Kidney tubule cell (primary cell): ENCODE data around the gene OR1M1.

Source experiments
- DNase-seq: peaks from one replicate; pipeline ENCODE4 v3.0.0-alpha.2; 2018; ENCODE audit warnings: low spot score

Gene OR1M1

DNA sequence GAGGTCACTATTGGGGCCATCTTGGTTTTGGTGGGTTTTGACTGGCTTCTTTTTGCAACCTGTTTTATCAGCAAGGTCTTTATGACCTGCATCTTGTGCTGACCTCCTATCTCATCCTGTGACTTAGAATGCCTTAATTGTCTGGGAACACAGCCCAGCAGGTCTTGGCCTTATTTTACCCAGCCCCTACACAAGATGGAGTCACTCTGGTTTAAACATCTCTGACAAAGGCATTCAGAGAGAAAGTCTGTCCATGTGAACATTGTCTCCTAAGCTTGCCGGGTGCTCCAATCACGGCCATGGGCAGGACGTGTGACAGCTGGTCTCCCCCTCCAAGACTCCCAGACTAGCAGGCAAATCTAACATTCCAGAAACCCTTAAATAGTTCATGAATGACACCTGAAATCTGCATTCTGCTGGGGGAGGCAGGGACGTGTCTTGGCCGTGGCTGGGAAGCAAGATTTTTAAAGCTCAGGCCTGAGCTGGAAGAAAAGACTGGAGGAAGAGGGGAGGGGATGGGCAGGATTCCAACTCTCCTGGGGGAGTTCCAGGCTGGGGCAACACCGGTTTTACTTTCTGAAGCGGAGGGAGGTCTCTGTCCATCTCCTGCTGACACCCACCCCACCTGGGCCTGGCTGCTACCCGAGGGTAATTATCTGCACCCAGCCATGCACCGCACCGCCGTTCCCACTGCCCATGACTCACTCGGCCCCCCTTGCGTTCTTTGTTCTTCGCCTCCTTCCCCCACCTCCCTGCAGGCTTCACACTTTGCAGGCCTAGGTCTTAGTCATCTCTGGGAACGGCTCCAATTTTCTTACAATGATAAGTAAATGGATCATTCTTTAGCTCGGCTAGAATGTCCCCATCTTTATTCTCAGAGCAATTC is 11.6 kb upstream of the OR1M1 start:
- peak; percentile 100 for DNase-seq

DNA sequence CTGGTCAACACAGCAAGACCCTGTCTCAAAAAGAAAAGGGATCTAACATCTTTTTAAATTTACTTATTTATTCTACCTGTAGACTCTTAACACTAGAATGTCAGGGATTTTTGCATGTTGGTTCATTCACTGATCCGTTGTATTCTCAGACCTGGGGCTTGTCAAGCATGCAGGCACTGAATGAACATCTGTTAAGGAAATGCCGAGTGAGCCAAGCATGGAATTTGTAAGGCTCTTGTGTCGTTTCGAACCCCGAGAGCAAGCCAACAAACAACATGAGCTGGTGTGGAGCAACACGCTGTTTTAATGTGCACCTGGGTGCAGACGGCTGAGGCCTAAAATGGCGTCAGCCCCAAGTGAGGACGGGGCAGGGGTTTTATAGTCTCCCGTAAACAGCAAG is 10.0 kb upstream of the OR1M1 start:
- peak; percentile 42 for DNase-seq

DNA sequence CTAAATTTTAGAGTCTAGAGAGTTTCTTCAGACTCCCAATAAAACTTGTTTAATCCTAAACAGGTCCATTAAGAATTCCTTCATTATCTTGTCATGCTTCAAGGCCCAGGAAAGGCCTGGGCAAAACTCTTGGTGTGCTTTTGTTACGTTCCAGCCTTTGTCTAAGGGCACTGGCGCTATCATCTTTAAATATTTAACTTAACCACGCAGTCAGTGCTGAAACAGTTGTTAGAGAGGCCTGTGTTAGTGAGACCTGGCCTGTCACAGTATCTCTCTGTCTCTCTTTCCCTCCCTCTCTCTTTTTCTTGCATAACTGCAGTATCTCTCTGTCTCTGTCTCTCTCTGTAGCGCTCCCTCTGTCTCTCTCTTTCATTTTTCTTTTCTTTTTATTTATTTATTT is 8.2 kb upstream of the OR1M1 start:
- peak; percentile 59 for DNase-seq

DNA sequence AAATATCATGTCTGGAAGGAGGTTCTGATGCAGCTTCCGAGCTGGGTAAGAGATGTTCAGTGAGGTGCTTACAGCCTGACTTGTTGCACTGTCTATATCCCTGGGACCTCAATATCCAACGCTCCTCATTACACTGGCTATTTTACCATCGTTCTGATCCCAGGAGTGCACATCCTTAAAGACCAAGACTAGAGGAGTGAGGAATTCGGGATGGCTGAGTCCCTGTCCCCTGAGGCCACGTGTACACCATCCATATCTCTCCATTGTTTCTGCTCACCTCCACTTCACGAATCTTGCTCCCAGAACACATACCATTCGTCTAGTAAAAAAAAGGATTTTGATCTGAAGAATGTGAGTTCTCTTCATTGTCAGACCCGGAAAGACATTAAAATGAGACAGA is 20.5 kb downstream of the OR1M1 start, which contains the start of gene OR7G2:
Gene OR7G2 (minus strand): TSS at position 101 of the 400 bp plus-strand sequence. CDS start 4,232 bp downstream, outside the sequence.
- no peak for DNase-seq

DNA sequence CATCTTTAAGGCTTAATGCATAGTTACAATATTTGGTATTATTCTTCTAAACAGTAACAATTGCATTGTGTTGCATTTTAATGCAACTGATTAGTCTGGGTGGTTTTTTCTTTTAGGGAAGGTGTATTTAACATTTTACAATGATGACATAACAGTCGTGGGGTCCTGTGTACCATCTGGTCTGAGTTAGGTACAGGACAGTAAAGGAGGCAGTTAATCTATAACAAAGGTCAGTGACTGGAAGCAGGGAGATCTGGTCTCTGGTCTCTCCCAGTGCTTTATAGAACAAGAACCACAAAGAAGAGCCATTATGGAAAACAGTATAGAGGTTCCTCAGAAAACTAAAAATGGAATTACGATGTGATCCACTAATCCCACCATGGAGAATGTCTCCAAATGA is 23.1 kb downstream of the OR1M1 start:
- DNase-seq: no peak

DNA sequence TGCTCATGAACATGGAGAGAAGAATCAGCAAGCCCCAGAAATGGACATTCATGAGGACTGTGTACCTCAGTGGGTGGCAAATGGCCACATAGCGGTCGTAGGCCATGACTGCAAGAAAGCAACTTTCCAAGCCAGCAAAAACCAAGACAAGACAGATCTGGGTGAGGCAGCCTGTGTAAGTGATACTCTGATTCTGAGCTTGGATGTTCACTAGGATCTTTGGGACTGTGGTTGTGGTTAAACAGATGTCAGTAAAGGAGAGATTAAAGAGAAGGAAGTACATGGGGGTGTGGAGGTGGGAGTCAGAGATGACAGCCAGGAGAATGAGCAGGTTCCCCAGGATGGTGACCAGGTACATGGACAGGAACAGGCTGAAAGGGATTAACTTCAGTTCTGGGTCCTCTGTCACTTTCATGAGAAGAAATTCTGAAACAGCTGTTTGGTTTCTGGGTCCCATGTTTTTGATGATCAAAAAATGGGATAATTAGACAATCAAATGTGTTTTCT is 28.5 kb downstream of the OR1M1 start, which contains the start of gene OR7G1:
Gene OR7G1 (minus strand): TSS at position 457 of the 507 bp plus-strand sequence. CDS start 0 bp downstream, at position 457.
- DNase-seq: no peak

DNA sequence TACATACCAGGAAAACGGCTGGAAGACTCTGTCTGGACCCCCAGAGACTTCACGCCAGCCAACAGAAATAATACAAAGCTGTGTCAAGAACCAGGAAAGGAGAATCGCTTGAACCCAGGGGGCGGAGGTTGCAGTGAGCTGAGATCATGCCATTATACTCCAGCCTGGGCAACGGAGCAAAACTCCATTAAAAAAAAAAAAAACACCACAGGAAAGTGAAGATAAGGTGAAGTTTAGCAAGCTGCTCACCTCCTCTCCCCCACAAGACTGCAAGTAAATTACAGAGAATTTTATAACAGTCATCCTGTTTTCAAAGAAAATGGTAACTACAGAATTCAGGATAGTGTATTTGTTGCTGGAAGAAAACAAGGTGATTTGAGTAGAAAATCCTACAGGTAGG is 29.7 kb downstream of the OR1M1 start:
- no peak for DNase-seq

DNA sequence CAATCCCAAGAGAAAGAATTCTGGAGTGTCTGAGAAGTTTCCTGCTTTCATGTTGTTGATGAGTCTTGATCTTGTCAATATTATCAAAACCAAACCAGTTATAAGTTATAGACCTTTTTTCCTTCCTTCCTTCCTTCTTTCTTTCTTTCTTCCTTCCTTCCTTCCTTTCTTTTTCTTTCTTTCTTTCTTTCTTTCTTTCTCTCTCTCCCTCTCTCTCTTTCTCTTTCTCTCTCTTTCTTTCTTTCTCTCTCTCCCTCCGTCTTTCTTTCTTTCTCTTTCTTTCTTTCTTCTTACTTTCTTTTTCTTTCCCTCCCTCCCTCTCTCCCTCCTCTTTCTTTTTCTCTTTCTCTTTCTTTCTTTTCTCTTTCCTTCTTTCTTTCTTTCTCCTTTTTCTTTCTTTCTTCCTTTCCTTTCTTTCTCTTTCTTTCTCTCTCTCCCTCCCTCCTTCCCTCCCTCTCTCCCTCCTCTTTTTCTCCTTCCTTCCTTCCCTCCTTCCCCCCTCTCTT is 40.1 kb downstream of the OR1M1 start, which contains the start of gene OR7G3:
Gene OR7G3 (minus strand): TSS at position 51 of the 506 bp plus-strand sequence. CDS start 0 bp downstream, at position 51.
- no peak for DNase-seq

DNA sequence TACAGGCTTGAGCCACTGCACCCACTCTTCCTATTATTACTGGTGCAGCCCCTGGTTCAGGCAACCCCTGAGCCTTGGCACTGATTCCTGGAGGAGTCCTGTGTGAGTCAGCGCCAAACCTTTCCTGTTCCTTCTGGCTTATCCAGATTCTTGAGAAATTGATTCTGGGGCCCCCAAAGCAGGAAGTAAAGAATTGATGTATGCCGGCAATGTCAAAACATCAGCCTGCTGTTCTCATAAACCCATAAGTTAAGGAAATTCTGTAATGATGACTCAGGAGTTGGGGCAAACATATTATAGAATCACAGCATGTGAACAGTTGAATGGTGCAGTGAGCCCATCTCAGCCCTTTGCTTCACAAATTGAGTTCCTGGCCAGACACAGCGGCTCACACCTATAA is 41.3 kb downstream of the OR1M1 start:
- DNase-seq: peak; percentile 24

DNA sequence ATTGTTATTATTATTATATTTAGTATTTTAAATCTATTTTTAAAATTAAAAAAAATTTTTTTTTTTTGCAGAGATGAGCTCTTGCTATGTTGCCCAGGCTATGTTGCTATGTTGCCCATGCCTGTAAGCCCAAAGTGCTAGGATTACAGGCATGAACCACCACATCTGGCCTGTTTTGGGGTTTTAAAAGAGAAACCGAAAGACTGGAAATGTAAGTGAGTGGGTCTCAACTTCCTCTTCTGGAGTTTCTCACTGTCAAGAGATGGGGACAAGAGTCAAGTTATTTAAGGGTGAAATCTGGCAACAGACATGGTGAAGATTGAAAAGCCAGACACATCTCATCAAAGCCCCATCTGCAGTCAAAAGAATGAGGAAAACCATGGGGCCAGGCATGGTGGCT is 44.1 kb downstream of the OR1M1 start:
- no peak for DNase-seq

DNA sequence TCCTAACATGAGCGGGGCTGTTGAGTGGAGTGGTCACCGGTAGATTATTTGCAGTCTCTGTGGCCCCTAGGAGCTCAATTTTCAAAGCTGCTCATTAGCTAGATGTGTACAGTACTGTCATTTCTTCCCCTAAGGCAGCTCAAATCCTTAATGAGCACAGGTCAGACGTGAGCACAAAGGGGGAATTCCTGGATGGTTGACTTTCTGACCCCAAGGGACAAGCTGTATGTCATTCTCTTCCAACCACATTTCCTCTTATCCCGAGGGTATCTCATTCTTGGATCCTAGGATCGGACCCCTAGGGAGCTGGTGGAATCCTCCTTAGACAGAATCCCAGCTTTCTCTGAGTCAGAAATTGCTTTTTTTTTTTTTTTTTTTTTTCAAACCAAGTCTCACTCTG is 45.6 kb downstream of the OR1M1 start:
- DNase-seq: no peak

DNA sequence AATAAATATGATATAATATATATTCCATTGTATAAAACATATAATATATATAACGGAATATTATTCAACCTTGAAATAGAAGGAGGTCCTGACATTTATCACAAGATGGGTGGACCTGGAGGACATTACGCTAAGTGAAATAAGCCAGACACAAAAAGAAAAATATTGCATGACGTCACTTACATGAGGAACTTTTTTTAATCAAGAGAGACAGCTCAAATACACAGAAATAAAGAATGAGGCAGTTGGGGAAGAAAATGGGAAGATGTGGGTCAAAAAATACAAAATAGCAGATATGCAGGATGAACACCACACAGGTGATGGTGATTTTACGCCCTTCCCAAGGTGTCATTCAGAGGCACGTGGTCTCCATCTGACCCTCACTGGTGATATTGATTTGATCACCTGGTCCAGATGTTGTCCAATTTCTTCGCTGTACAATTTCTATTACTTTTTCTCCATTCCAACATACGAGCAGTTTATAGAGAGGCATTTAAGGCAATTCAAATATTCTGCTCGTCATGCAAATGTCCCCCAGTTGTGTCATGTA is 52.8 kb downstream of the OR1M1 start:
- DNase-seq: no peak

DNA sequence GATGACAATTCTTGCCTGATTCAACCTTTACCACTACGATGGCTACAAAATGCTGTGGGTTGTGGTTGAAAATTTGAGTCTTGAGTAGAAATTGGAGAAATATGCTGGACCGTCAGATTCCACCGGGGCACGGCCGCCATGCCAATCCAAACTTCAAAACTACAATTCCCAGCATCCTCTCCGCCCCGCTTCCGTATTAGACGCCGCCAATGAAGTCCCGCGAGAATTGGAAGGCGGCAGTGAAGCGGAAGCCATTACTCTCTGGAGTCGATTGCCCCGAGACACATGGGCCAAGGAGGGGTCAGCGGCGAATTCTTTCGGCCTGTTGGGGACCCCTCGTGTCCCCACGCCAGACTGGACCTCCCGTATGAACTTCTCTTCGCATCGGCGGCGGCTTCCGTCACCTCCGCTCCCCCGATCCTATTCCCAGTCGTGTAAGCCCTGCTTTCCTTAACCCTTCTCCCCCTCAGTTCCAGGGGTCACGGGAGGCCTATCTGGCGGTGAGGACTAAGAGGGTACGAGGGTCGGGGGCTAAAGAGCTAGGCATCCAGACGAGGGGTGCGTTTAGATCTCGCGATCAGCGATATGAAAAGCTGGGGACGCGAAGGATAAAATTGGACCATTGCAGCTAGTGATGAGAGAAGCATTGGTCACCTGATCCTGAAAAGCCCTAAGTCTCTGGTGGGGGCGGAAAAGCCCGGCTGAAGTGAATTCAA is 53.5 kb downstream of the OR1M1 start, which contains the start of gene ZNF317:
Gene ZNF317 (plus strand): TSS at position 239 of the 716 bp plus-strand sequence. CDS start 15,620 bp downstream, outside the sequence.
- DNase-seq: peak; percentile 91

DNA sequence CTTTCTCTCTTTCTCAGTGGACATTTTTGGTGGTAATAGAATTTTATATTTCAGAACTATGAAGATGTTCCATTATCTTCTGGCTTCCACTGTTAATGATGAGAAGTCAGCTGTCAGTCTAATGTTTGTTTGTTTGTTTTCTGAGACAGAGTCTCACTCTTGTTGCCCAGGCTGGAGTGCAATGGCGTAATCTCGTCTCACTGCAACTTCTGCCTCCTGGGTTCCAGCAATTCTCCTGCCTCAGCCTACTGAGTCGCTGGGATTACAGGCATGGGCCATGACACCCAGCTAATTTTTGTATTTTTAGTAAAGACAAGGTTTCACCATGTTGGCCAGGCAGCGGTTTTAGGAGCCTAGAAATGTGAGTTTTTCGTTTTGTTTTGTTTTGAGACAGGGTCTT is 58.1 kb downstream of the OR1M1 start:
- DNase-seq: no peak
